ENCODE results near the gene AQP11.

The AQP11 gene

GRCh38 chr11:77637345-77638165, 47.8 kb downstream of the AQP11 start, which contains the start of gene CLNS1A:
CLNS1A (minus strand) TSS chr11:77637794; CDS start chr11:77637714, 80 bp downstream.
- Histone ChIP-seq H3K36me3 (ENCODE audit: control insufficient read depth, insufficient read depth, low read length, severe bottlenecking) (no peaks in the 10 kb centered on the region), H3K27me3 (replicated peaks; ENCODE audit: control insufficient read depth, insufficient read depth, low read length) (no peaks in the 10 kb centered on the region), H3K4me1 (ENCODE audit: control insufficient read depth, insufficient read depth, low read length) (peaks cover 22% of the 10 kb centered on the region), H3K9ac (ENCODE audit: low read length) (peak within 1 kb of the TSS; percentile 97), H3K9me3 (ENCODE audit: control insufficient read depth, low read length) (no peaks in the 10 kb centered on the region), H3K4me3 (ENCODE audit: low read length) (peak within 1 kb of the TSS; percentile 98)
- DNase-seq (ENCODE audit: low read depth) = peak; percentile 95

- H3K4me3 ChIP-seq (ENCODE audit: low read length) = no peak overlapping the region
- H3K4me1 ChIP-seq (ENCODE audit: control insufficient read depth, insufficient read depth, low read length) = peaks cover 8% of the 10 kb centered on the region
- DNase-seq (ENCODE audit: low read depth) = no peak
- no peaks in the 10 kb centered on the region for H3K9me3 ChIP-seq (ENCODE audit: control insufficient read depth, low read length)
- no peaks in the 10 kb centered on the region for H3K27me3 ChIP-seq (replicated peaks; ENCODE audit: control insufficient read depth, insufficient read depth, low read length)
- no peaks in the 10 kb centered on the region for H3K36me3 ChIP-seq (ENCODE audit: control insufficient read depth, insufficient read depth, low read length, severe bottlenecking)
- H3K9ac ChIP-seq (ENCODE audit: low read length) = no peak overlapping the region
Measured at GRCh38 chr11:77642228-77642627, 52.5 kb downstream of the AQP11 start.

- Histone ChIP-seq H3K27me3 (replicated peaks; ENCODE audit: control insufficient read depth, insufficient read depth, low read length) (no peaks in the 10 kb centered on the region), H3K9me3 (ENCODE audit: control insufficient read depth, low read length) (no peaks in the 10 kb centered on the region), H3K9ac (ENCODE audit: low read length) (no peak overlapping the region), H3K4me3 (ENCODE audit: low read length) (no peak overlapping the region), H3K4me1 (ENCODE audit: control insufficient read depth, insufficient read depth, low read length) (peaks cover 8% of the 10 kb centered on the region), H3K36me3 (ENCODE audit: control insufficient read depth, insufficient read depth, low read length, severe bottlenecking) (no peaks in the 10 kb centered on the region)
- no peak for DNase-seq (ENCODE audit: low read depth)
Measured at GRCh38 chr11:77644887-77645286, 55.1 kb downstream of the AQP11 start.

- H3K9ac ChIP-seq (ENCODE audit: low read length) = no peak overlapping the region
- no peaks in the 10 kb centered on the region for H3K36me3 ChIP-seq (ENCODE audit: control insufficient read depth, insufficient read depth, low read length, severe bottlenecking)
- no peak overlapping the region for H3K4me3 ChIP-seq (ENCODE audit: low read length)
- peaks cover 5% of the 10 kb centered on the region for H3K4me1 ChIP-seq (ENCODE audit: control insufficient read depth, insufficient read depth, low read length)
- H3K9me3 ChIP-seq (ENCODE audit: control insufficient read depth, low read length) = no peaks in the 10 kb centered on the region
- H3K27me3 ChIP-seq (replicated peaks; ENCODE audit: control insufficient read depth, insufficient read depth, low read length) = no peaks in the 10 kb centered on the region
- no peak for DNase-seq (ENCODE audit: low read depth)
Measured at GRCh38 chr11:77647654-77648305, 58.0 kb downstream of the AQP11 start.

GRCh38 chr11:77650123-77650522, 60.4 kb downstream of the AQP11 start:
- Histone ChIP-seq H3K36me3 (ENCODE audit: control insufficient read depth, insufficient read depth, low read length, severe bottlenecking) (no peaks in the 10 kb centered on the region), H3K27me3 (replicated peaks; ENCODE audit: control insufficient read depth, insufficient read depth, low read length) (no peaks in the 10 kb centered on the region), H3K4me1 (ENCODE audit: control insufficient read depth, insufficient read depth, low read length) (peaks cover 5% of the 10 kb centered on the region), H3K9ac (ENCODE audit: low read length) (no peak overlapping the region), H3K4me3 (ENCODE audit: low read length) (no peak overlapping the region), H3K9me3 (ENCODE audit: control insufficient read depth, low read length) (no peaks in the 10 kb centered on the region)
- DNase-seq (ENCODE audit: low read depth) = no peak

- Histone ChIP-seq H3K4me3 (ENCODE audit: low read length) (no peak overlapping the region), H3K4me1 (ENCODE audit: control insufficient read depth, insufficient read depth, low read length) (peaks cover 15% of the 10 kb centered on the region), H3K9me3 (ENCODE audit: control insufficient read depth, low read length) (no peaks in the 10 kb centered on the region), H3K9ac (ENCODE audit: low read length) (no peak overlapping the region), H3K27me3 (replicated peaks; ENCODE audit: control insufficient read depth, insufficient read depth, low read length) (no peaks in the 10 kb centered on the region), H3K36me3 (ENCODE audit: control insufficient read depth, insufficient read depth, low read length, severe bottlenecking) (no peaks in the 10 kb centered on the region)
- DNase-seq (ENCODE audit: low read depth) = no peak
Measured at GRCh38 chr11:77654770-77655434, 65.1 kb downstream of the AQP11 start.

- no peaks in the 10 kb centered on the region for H3K27me3 ChIP-seq (replicated peaks; ENCODE audit: control insufficient read depth, insufficient read depth, low read length)
- H3K9me3 ChIP-seq (ENCODE audit: control insufficient read depth, low read length) = no peaks in the 10 kb centered on the region
- no peak overlapping the region for H3K9ac ChIP-seq (ENCODE audit: low read length)
- peaks cover 21% of the 10 kb centered on the region for H3K4me1 ChIP-seq (ENCODE audit: control insufficient read depth, insufficient read depth, low read length)
- no peak for DNase-seq (ENCODE audit: low read depth)
- H3K4me3 ChIP-seq (ENCODE audit: low read length) = no peak overlapping the region
- H3K36me3 ChIP-seq (ENCODE audit: control insufficient read depth, insufficient read depth, low read length, severe bottlenecking) = no peaks in the 10 kb centered on the region
Measured at GRCh38 chr11:77656362-77656761, 66.6 kb downstream of the AQP11 start.

GRCh38 chr11:77658213-77659013, 68.7 kb downstream of the AQP11 start:
- peaks cover 21% of the 10 kb centered on the region for H3K4me1 ChIP-seq (ENCODE audit: control insufficient read depth, insufficient read depth, low read length)
- peak; percentile 79 for DNase-seq (ENCODE audit: low read depth)
- no peaks in the 10 kb centered on the region for H3K27me3 ChIP-seq (replicated peaks; ENCODE audit: control insufficient read depth, insufficient read depth, low read length)
- peaks cover under 1% of the 10 kb centered on the region for H3K36me3 ChIP-seq (ENCODE audit: control insufficient read depth, insufficient read depth, low read length, severe bottlenecking)
- no peak overlapping the region for H3K9ac ChIP-seq (ENCODE audit: low read length)
- H3K4me3 ChIP-seq (ENCODE audit: low read length) = no peak overlapping the region
- no peaks in the 10 kb centered on the region for H3K9me3 ChIP-seq (ENCODE audit: control insufficient read depth, low read length)
